ENCODE measurements around the gene NSMF.
"Not testable (repeated sequence)": the region's sequence is repeated elsewhere in the genome, so short reads cannot be mapped to it uniquely, and the experiment has no call there.

Gene NSMF

DNA sequence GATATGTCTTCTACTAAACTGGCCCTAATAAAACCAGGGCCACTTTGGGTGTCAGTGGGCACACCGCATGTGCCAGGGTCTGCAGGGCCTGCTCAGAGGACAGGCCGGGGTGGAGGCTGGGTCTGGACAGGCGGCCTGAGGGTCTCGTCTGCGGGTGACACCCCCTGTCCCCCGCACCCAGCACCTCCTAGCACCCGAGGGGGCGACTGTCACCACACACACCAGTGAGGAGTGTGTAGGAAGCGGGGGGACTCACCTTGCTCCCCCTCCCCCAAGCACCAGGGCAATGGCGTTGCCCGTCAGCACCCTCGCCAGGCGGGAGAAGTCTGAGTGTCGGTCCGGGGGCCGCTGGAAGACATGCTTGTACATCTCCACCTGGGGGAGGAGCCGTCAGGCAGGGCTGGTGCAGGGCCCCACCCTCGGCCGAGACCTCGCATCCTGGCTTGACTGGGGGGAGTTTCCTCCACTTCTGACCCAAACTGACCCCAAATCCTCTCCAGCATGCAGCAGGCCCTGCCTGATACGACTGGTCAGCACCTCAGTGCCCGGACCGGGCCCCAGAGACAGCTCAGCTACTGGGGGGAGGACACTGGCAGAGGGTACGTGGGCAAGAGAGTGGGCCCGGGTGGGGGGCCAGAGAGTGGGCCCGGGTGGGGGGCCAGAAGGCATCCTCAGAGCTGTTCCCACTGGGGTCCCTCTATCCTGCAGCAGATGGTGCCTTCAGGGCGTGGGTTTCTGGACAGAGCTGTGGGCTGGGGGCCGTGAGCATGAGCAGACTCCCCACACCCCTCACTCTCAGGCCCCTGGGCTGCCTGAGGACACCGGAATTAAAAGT is 18.9 kb upstream of the NSMF start:
- DNase-seq (ENCODE audit: low spot score): no peak

DNA sequence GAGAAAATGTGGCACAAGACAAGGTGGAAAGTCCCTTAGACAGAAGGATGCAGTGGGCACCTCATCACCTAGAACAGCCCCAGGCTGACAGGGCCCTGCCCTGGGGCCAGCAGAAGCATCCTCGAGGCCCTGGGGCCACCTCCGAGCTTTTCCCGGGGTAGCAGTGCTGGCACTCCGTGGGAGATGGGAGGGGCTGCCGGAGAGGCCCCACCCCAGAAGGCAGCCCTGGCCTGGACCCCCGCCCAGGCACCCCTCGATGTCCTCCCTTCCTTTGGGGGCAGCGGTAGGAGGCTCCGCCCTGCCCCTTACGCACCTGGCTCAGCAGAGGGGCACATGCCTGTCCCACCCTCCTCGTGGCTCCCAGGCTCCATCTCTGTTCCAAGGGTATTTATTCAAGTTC is 17.7 kb upstream of the NSMF start:
- no peak for DNase-seq (ENCODE audit: low spot score)

DNA sequence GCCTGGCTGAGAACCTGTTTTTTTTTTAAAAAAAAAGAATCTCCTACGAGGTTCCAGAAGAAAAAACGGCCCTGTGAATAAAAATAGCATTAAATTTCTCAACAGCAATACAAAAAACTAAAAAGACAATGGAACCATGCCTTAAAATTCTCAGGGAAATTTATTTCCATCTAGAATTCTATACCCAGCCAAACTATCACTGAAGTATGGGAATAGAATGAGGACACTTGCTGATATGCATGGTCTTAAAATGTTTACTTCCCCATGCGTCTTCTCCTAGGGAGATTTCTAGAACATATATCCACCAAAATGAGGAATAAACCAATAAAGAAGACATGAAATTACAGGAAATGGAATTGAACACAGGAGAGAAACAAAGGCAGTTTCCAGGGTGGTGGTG is 16.5 kb upstream of the NSMF start:
- no peak for DNase-seq (ENCODE audit: low spot score)

DNA sequence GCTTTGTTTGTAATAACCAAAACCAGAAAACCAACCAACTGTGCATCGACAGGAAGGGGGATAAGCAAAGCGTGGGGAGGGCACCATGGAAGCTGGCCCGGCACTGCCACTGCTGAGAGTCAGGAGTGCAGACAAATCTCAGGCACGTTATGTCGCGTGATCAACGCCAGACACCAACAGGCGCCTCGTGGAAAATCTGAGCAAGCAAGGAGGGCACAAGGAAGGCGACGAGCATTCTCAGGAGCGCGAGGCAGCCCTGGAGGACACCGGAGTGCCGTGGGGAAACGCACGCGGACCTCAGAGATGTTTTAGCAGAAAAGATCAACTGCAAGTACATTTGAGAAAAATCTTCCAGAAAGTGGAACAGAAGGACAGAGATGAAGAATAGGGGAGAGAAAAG is 15.1 kb upstream of the NSMF start:
- no peak for DNase-seq (ENCODE audit: low spot score)

DNA sequence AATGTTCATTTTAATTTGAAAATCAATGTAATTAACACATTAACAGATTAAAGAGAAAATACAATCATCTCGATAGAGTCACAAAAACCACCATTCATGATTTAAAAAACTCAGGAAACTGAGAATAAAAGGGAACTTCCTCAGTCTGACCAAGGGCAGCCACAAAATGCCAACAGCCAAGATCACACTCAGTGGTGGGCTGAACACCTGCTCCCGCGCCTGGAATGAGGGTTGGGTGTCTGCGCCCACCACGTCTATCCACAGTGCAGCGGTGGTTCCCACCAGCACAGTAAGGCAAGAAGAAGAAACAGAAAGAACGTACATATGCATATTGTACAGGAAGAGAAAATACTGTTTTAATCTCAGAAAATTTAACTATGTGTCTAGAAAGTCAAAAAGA is 11.7 kb upstream of the NSMF start:
- DNase-seq (ENCODE audit: low spot score): no peak

DNA sequence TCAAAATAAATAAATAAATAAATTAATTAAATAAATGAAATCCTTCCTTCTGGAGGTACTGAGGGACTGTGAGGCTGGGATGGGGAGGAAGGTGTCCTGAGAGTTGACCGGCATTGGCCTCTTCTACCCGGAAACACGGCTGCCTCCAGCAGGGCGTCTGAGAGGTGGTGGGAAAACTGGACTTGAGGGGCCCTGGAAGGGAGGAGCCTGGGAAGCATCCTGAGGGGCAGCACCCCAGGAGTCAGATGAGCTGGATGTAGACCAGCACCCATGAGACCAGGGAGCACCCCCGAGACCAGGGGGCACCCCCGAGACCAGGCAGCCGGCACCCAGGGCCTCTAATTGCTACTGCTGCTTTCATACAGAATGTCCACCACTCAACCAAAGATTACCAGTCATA is 8.8 kb upstream of the NSMF start:
- DNase-seq (ENCODE audit: low spot score): no peak

DNA sequence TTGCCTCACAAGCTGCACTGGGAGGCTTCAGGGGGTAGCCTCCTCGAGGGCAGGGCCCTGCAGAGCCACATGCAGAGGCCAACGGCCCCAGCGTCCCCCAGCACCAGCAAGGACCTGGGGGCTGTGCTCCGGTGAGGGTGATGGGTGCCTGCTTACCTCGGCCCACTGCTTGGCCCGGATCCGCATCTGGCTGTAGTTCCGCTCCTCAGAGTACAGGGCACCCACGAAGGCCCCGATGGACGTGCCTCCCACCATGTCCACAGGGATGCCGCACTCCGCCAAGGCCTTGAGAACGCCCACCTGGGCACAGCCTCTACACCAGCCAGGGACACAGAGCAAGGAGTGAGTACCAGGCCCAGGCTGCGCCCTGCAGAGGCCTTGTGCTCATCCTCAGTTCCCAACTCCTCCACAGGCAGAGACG is 8.0 kb upstream of the NSMF start:
- DNase-seq (ENCODE audit: low spot score): no peak

DNA sequence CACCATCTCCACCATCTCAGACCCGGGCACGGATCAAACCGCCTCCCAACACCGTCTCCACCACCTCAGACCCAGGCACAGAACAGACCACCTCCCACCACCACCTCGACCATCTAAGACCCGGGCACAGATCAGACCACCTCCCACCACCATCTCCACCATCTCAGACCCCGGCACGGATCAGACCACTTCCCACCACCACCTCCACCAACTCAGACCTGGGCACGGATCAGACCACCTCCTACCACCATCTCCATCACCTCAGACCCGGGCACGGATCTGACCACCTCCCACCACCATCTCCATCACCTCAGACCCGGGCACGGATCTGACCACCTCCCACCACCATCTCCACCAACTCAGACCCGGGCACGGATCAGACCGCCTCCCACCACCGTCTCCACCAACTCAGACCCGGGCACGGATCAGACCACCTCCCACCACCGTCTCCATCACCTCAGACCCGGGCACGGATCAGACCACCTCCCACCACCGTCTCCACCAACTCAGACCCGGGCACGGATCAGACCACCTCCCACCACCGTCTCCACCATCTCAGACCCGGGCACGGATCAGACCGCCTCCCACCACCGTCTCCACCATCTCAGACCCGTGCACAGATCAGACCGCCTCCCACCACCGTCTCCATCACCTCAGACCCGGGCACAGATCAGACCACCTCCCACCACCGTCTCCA is 7.4 kb upstream of the NSMF start:
- not testable (repeated sequence) for DNase-seq (ENCODE audit: low spot score)

DNA sequence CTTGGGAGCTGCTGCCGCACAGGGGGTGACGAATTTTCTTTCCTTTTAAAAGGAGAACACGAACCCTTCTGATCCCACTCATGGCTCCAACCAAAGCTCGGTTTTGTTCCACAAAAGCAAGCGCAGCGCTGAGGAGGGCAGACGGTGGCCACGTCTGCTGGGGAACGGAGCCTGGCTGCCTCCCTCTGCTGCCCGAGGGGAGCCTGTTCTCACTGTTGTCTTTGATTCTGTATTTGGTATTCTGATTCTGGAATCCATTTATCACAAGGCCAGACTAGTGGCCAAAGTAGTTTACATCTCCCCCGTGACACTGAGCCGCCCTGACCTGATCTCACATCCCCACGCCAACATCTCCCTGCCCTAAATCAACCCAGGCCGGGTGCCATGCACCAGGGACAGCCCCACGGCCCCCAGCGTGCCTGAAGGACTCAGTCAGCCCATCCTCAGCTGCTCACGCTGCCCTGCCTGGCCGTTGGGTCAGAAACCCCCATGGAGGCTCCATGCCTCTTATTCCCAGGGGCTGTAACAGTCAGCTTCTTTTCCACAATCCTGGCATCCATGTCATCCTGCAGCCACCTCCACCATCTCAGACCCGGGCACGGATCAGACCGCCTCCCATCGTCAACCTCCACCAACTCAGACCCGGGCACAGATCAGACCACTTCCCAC is 6.7 kb upstream of the NSMF start:
- DNase-seq (ENCODE audit: low spot score): no peak

DNA sequence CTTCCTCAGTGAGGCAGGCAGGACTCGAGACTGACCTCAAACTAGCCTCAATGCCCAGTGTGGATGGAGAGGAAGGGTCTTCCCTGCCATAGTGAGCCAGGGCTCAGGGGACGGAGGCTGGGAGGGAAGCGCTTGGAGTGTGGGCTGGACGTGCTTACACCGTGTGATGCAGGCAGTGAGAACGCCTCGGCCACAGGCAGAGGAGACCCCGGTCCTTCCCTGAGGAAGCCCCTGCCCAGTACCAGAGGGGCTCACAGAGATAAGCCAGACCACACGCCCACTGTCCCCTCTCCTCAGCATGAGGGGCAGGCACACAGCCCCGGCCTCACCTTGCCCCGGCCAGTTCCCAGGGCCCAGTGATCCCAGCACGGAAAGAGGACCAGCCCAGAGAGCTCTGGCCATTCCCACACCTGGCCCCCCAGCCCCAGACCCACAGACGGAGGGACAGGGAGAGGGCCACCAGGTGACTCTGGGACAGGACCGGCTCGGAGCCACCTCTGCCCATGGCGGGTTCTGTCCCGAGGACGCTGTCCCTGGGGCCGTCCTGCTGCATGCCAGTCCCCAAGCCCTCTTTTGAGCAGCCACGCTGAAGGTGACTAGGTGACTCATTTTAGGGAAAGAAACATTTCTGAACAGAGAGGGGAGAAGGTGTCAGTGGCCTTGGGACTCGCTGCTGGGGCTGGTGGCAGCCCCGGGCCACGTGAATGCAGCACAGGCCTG is 6.0 kb upstream of the NSMF start:
- no peak for DNase-seq (ENCODE audit: low spot score)

DNA sequence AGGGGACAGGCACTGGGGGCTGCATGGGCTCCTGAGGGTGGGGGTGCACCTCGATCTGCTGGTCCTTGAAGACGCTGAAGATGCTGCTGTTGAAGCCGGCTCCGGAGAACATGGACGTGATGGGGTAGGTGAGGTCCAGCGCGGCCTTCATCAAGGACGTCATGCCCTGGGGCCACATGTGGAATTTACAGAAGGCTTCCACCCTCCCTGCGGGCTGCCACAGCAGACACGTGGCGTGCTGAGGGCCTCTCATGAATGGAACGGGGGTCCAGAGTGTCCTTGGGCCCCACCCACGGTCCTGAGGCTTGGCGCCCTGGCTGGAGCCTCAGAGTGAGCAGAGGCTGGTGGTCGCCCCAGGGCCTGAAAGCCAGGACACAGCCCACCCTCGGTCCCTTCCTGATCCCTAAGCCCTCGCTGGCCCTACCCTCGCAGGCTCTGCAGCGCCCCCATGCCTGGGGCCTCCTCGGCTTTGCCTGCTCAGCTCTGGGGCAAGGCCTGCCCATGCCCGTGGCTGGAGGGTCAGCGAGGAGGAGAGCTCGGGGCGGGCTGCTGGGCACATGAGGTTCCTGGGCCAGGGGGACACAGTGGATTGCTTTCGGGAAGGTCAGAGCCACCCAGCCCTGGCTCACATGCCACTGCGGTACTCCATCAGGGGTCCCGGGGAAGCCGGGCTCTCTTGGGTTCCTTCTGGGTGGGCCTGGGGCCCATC is 5.3 kb upstream of the NSMF start:
- no peak for DNase-seq (ENCODE audit: low spot score)

DNA sequence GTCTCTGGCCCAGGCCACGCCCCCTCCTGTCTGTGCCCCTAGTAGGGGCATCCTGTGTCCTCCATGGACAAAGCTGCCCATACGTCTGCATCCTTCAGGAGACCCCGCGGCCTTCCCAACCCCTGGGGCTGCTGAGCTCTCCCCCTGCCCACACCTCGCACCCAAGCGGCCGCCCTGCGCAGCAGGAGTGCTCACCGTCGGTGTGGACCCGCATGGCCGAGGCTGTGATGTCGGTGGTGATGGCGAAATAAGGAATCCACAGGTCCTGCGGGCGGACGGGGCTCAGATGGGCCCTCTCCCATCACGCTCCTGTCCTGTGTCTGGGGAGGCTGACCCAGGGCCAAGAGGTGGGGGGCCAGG is 4.8 kb upstream of the NSMF start:
- no peak for DNase-seq (ENCODE audit: low spot score)

DNA sequence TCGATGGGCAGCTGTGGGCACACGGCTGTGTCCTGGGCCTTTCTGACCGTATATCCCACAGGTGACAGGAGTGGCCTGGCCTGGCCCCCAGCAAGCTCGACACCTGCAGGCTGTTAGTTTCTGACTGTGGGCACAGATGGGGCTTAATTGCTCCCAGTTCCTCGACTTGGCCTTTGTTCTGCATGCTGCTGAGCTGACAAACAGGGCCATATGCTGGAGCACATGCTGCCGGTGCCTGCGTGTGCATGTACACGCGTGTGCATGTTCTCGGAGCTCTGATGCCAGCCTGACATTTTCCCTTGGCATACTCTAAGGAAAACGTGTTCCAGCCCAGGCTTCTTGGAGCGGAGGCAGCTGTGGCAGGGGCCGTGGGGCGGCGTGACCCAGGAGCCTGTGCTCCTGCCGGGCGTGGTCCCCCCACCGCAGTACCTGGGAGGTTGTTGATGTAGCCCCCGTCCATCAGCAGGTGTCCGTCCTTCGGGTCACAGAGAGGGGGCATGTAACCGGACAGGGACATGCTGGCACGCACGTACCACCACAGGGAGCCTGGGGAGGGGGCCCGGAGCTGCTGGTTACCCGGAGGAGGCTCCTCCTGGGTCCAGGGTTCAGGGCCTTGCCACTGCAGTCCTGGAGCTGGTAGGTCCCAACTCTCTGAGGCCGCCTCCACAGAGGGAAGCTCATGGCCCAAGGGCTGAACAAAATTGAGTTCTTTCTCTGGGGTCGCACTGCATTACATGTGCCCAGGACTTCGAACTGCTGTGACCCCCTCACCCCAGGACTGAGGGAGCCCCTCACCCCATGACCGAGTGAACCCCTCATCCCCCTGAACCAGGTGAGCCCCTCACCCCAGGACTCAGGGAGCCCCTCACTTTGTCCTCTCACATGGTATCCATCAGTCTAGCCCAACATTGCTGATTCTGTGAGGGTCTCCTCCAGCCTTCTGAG is 4.1 kb upstream of the NSMF start:
- DNase-seq (ENCODE audit: low spot score): no peak

DNA sequence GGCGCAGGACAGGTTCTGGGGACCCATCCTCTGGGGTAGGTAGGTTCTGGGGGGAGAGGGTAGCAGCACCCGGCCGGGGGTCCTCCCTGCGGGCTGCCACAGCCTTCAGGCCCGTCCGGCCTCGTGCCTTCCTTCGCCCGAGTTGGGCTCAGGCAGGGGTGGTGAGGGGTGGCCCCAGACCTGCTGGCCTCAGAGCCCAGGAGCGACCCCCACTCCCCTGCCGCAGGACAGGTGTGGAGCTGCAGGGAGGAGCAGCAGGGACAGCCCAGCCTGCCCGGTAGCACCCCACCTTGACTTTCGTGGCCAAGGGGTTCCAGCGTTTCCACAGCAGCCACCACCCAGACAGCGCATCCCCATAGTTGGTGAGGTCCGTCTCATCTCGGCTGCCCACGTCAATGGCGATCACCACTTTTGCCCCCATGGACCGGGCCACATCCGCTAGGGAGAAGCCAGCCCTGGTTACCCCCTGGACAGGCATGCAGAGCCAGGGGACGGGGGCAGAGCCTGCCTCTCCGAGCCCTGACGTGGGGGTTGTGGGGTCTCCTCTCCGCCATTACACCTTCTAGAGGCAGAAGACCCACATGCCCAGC is 3.4 kb upstream of the NSMF start:
- no peak for DNase-seq (ENCODE audit: low spot score)

DNA sequence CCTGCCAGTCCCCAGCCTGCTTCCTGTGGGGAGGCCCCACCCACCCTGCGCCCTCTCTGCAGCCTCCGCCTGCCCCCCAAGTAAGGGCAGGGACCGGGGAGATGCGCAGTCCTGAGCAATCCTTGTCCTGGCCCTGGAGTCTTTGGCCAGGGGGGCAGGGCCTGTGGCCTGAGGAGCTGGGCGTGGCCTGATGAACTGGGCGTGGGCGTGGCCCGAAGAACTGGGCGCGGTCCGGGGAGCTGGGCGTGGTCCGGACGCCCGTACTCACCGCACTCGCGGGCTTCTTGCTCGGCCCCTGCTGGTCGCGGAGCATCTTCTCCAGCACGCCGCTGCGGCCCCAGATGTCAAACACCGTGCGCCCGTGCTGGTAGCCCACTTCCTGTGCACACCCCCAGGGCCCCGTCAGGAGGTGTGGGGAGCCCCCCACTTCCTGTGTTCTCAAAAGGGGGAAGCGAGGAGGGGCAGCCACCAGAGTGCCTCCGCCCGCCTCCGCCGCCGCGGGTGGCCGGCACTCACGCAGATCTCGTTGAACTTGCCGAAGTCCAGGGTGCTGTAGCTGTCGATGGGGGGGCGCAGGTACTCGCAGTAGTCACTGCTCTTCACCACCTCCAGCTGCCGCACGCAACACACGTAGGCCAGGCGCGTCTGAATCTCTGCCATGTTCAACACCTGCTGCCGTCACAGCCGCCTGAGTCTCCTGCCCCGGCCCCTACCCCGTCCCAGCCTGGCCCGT is 2.7 kb upstream of the NSMF start:
- DNase-seq (ENCODE audit: low spot score): peak; percentile 72

DNA sequence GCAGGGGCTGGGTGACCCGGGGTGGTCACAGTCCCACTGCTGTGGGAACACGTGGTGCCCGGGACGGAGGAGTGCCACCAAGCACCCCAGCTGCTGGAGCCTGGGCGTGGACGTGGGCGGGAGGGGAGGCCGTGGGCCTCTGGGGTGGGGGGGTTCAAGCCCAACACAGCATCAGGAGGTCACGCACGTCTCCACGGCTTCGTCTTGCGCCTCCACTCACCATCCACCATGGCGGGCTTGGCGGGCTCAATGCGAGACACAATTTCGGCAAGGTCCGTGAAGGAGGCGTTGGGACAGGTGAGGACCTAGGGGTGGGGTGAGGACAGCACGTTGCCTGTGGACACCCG is 2.2 kb upstream of the NSMF start:
- DNase-seq (ENCODE audit: low spot score): no peak

DNA sequence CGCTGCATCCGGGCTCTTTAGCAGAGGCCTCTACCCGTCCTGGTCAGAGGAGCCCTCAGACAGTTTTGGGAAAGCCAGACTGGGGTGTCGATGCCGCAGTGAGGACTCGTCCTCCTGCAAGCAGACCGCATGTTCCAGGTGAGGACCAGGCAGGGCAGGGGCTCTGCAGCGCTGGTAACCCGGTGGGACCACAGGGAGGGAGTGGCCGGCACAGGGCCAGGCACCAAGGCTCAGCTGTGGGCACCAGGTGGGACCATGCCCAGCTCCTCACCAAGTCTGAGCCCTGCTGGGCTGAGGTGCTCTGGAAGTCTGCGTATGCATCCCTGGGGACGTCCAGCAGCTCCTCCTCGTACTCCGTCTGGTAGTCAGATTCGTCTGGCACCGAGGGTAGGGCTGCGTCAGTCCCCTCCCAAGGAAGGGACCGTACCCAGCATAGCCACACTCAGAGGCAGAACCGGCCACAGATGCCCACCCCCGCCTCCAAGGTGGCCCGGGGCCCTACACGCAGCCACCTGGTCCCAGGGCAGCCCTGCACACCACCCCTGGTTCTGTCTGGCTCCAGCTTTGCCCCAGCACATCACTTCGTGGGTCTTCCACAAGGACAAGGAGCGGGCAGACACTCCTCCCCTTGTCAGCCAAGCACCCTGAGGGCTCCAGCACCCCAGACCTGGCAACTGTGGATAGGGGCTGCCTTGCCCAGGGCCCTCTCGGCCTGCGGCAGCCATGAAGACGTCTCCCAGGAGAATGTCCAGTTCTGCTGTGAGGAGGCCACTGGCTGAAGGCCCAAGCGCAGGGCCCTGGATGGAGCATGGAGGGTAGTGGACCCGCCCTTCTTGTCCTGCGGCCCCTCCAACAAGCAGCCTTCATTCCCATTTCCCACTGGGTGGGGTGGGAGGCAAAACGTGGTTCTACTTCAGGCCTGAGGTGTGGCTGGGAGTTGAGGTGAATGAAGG is 1.5 kb upstream of the NSMF start:
- DNase-seq (ENCODE audit: low spot score): no peak

DNA sequence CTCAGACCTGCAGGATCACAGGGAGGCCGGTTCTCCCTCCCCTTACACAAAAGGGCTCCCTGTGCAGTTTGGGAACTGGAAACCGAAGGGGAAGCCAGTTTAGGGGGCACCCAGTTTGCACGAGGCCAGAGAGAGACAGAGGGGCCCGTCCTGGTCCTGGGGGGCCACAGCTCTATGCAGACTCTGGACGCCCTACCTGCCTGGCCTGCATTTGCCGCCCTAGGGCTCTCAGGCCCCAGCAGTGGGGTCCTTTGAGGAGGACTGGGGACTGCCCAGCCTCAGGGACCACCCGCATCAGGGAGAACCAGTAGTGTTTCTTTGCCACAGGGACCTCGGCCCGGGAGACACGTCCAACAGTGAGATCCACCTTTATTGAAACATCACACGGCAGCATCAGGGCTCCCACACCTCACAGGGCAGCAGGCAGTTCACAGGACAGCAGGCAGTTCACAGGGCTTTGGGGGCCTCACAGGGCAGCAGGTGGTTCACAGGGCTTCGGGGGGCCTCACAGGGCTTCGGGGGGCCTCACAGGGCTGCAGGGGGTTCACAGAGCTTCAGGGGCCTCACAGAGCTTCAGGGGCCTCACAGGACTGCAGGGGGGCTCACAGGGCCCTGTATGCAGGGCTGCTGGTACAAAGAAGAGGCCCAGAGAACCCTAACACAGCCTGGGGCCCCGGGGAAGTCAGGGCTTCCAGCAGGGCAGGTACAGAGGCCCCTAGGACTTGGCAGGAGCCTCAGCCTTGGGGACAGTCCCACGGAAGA is 648 bp upstream of the NSMF start:
- DNase-seq (ENCODE audit: low spot score): no peak

Data from NAMALWA (cell line).